GM21737 (cell line): ENCODE results near the gene SH3RF3.

Source experiments
- ATAC-seq: cut with Tn5 transposase; IDR thresholded peaks from one replicate; pipeline ENCODE4 v1.9.1; 2021; ENCODE audit warnings: mild to moderate bottlenecking, moderate library complexity; ENCODE audit not compliant: unreplicated experiment

Gene SH3RF3

GRCh38 chr2:109383505-109384307 lies 254.7 kb downstream of the SH3RF3 start:
- ATAC-seq: no peak

- no peak for ATAC-seq
Measured at GRCh38 chr2:109384308-109385271, 255.6 kb downstream of the SH3RF3 start.

GRCh38 chr2:109385506-109385905 lies 256.5 kb downstream of the SH3RF3 start:
- ATAC-seq: no peak

GRCh38 chr2:109386004-109386695 lies 257.1 kb downstream of the SH3RF3 start:
- ATAC-seq: no peak

- ATAC-seq: no peak
Measured at GRCh38 chr2:109387221-109387735, 258.3 kb downstream of the SH3RF3 start.

- no peak for ATAC-seq
Measured at GRCh38 chr2:109387778-109388469, 258.9 kb downstream of the SH3RF3 start.

- no peak for ATAC-seq
Measured at GRCh38 chr2:109391243-109391642, 262.2 kb downstream of the SH3RF3 start.

- ATAC-seq: no peak
Measured at GRCh38 chr2:109392140-109392539, 263.1 kb downstream of the SH3RF3 start.

- ATAC-seq: no peak
Measured at GRCh38 chr2:109392816-109393661, 264.0 kb downstream of the SH3RF3 start.

GRCh38 chr2:109393662-109393972 lies 264.6 kb downstream of the SH3RF3 start:
- no peak for ATAC-seq

GRCh38 chr2:109395494-109396201 lies 266.6 kb downstream of the SH3RF3 start:
- ATAC-seq: no peak

GRCh38 chr2:109396202-109397180 lies 267.5 kb downstream of the SH3RF3 start:
- ATAC-seq: no peak

- no peak for ATAC-seq
Measured at GRCh38 chr2:109397893-109398292, 268.9 kb downstream of the SH3RF3 start.

- no peak for ATAC-seq
Measured at GRCh38 chr2:109398366-109399015, 269.5 kb downstream of the SH3RF3 start.

- ATAC-seq: no peak
Measured at GRCh38 chr2:109399066-109399465, 270.1 kb downstream of the SH3RF3 start.

- no peak for ATAC-seq
Measured at GRCh38 chr2:109400102-109400501, 271.1 kb downstream of the SH3RF3 start.

GRCh38 chr2:109401370-109401769 lies 272.4 kb downstream of the SH3RF3 start:
- no peak for ATAC-seq
